Neural progenitor cell (in vitro differentiated cells): Measurements from ENCODE around the gene ELP1. TPM values are rescaled to one million over a fixed set of nuclear protein-coding genes. Genes with fewer than 3 reads are reported as not detected.
A peak's percentile ranks its signal among the peaks of the same experiment; 100 is the strongest.

Experiments
- DNase-seq: peaks from one replicate; pipeline ENCODE4 v3.0.0-alpha.2; 2016; ENCODE audit warnings: low spot score
- H2AFZ ChIP-seq: fragments of 200-600 bp; sonication (generic); replicated peaks from 2 replicates; pipeline ENCODE4 v1.6.1; 2016; ENCODE audit warnings: antibody characterized with exemption
- H3F3A ChIP-seq: fragments of 200-600 bp; sonication (generic); 2 replicates; pipeline ENCODE4 v1.6.1; 2016; ENCODE audit warnings: antibody characterized with exemption, low read depth
- H3K27ac ChIP-seq: fragments of 200-600 bp; sonication (generic); 2 replicates; pipeline ENCODE4 v1.5.1; 2016; ENCODE audit warnings: mild to moderate bottlenecking
- H3K27me3 ChIP-seq: fragments of 200-600 bp; sonication (generic); 2 replicates; pipeline ENCODE4 v1.6.1; 2016; ENCODE audit warnings: mild to moderate bottlenecking, moderate library complexity
- H3K36me3 ChIP-seq: fragments of 200-600 bp; sonication (generic); 2 replicates; pipeline ENCODE4 v1.5.1; 2016
- H3K4me1 ChIP-seq: fragments of 200-600 bp; sonication (generic); 2 replicates; pipeline ENCODE4 v1.6.1; 2016; ENCODE audit warnings: mixed run types
- H3K4me2 ChIP-seq: fragments of 200-600 bp; sonication (generic); 2 replicates; pipeline ENCODE4 v1.6.1; 2016
- H3K4me3 ChIP-seq: fragments of 200-600 bp; sonication (generic); 2 replicates; pipeline ENCODE4 v1.5.1; 2016
- H3K79me2 ChIP-seq: fragments of 200-600 bp; sonication (generic); 2 replicates; pipeline ENCODE4 v1.6.1; 2016; ENCODE audit warnings: low read depth
- H3K9ac ChIP-seq: fragments of 200-600 bp; sonication (generic); 2 replicates; pipeline ENCODE4 v1.6.1; 2016
- H3K9me3 ChIP-seq: fragments of 200-600 bp; sonication (generic); 2 replicates; pipeline ENCODE4 v1.5.1; 2016; ENCODE audit warnings: low read depth
- H4K20me1 ChIP-seq: fragments of 200-600 bp; sonication (generic); 2 replicates; pipeline ENCODE4 v1.6.1; 2016; ENCODE audit warnings: low read depth
- H3K27ac Mint-ChIP-seq: 3 replicates; pipeline ENCODE4 v1.8.0; 2021; ENCODE audit warnings: mixed read lengths
- H3K27me3 Mint-ChIP-seq: 2 replicates; pipeline ENCODE4 v1.8.0; 2022; ENCODE audit warnings: low read depth, mild to moderate bottlenecking, inconsistent platforms, moderate library complexity, mixed read lengths; ENCODE audit not compliant: insufficient read depth
- H3K36me3 Mint-ChIP-seq: 3 replicates; pipeline ENCODE4 v1.8.0; 2021; ENCODE audit warnings: mixed read lengths
- H3K4me1 Mint-ChIP-seq: 3 replicates; pipeline ENCODE4 v1.8.0; 2021; ENCODE audit warnings: mixed read lengths
- H3K4me3 Mint-ChIP-seq: 3 replicates; pipeline ENCODE4 v1.8.0; 2021; ENCODE audit warnings: mild to moderate bottlenecking, moderate library complexity, mixed read lengths
- H3K9me3 Mint-ChIP-seq: 3 replicates; pipeline ENCODE4 v1.8.0; 2020; ENCODE audit warnings: mixed read lengths
- EZH2 ChIP-seq: fragments of 200-600 bp; sonication (generic); IDR thresholded peaks from 2 replicates; pipeline ENCODE4 v1.6.1; 2017; ENCODE audit warnings: antibody characterized with exemption, mild to moderate bottlenecking, moderate library complexity
- EZH2phosphoT487 ChIP-seq: fragments of 200-600 bp; sonication (generic); IDR thresholded peaks from 2 replicates; pipeline ENCODE4 v1.6.1; 2017; ENCODE audit warnings: antibody characterized with exemption
- total RNA-seq: library from RNA; depleted of rRNA; stranded (reverse); fragments of >200 nt; gene quantifications from 2 replicates; pipeline ENCODE4 v1.2.3, GENCODE V29; 2015; ENCODE audit warnings: low replicate concordance
- TF ChIP-seq, protein P1 (sequence below): fragments of 200-600 bp; sonication (generic); IDR thresholded peaks from 2 replicates; pipeline ENCODE4 v1.5.1; 2017; ENCODE audit warnings: antibody characterized with exemption, mild to moderate bottlenecking

ELP1 gene
- total RNA-seq, 1 donor from 2014 or later = 97.2 TPM

DNA sequence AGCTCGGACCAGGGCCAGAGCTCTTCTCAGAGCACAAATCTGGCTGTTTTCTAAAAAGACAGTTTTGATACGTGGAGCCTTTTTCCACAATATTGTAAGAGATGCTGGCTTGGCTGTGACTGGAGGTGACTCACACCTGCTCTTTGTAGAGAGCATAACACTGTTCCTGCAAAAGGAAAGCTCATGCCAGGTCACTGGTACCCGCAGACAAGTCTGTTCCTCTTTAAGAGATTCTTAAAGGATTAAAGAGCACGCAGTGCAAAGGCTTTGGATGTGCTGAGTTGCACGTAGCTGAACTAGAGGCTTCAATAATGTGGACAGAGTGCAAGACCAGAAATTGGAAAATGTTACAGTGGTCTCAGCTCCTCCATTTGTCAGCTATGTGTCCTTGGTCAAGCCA, 97.1 kb downstream of the ELP1 start:
- H3K79me2 ChIP-seq = no peaks in the 10 kb centered on the region
- H3K4me3 ChIP-seq = no peak overlapping the region
- H3K4me1 Mint-ChIP-seq = peaks cover 12% of the 10 kb centered on the region
- H2AFZ ChIP-seq = no peak overlapping the region
- H3K4me1 ChIP-seq = peaks cover 14% of the 10 kb centered on the region
- H3K36me3 ChIP-seq = no peaks in the 10 kb centered on the region
- H3K4me2 ChIP-seq = peak overlapping the region; percentile 50
- no peaks in the 10 kb centered on the region for H3K9me3 Mint-ChIP-seq
- DNase-seq = peak; percentile 11
- no peak overlapping the region for H3K4me3 Mint-ChIP-seq
- no peaks in the 10 kb centered on the region for H4K20me1 ChIP-seq
- TF ChIP-seq EZH2 (no peak), EZH2phosphoT487 (no peak)
- TF ChIP-seq, protein P1, sequence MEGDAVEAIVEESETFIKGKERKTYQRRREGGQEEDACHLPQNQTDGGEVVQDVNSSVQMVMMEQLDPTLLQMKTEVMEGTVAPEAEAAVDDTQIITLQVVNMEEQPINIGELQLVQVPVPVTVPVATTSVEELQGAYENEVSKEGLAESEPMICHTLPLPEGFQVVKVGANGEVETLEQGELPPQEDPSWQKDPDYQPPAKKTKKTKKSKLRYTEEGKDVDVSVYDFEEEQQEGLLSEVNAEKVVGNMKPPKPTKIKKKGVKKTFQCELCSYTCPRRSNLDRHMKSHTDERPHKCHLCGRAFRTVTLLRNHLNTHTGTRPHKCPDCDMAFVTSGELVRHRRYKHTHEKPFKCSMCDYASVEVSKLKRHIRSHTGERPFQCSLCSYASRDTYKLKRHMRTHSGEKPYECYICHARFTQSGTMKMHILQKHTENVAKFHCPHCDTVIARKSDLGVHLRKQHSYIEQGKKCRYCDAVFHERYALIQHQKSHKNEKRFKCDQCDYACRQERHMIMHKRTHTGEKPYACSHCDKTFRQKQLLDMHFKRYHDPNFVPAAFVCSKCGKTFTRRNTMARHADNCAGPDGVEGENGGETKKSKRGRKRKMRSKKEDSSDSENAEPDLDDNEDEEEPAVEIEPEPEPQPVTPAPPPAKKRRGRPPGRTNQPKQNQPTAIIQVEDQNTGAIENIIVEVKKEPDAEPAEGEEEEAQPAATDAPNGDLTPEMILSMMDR = no peak
- no peak overlapping the region for H3K9ac ChIP-seq
- H3K9me3 ChIP-seq = no peaks in the 10 kb centered on the region
- H3K27me3 Mint-ChIP-seq = peaks cover 3% of the 10 kb centered on the region
- H3K27ac Mint-ChIP-seq = no peak overlapping the region
- no peaks in the 10 kb centered on the region for H3F3A ChIP-seq
- H3K27ac ChIP-seq = no peak overlapping the region
- H3K36me3 Mint-ChIP-seq = no peaks in the 10 kb centered on the region
- H3K27me3 ChIP-seq = no peaks in the 10 kb centered on the region

DNA sequence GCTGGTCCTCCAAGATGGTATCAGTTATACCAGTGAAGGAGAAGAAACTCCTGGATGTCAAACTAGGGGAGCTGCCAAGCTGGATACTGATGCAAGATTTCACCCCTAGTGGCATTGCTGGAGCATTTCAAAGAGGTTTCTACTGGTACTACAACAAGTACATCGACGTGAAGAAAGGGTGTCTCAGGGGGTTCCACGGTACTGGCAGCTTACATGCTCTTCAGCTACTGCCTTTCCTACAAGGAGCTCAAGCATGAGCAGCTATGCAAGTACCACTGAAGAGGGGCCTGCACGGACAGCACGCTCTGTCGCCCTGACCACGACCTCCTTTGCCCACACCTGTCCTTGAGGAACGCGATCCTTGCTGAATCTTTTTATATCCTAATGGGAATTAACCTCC, 97.6 kb downstream of the ELP1 start:
- DNase-seq = no peak
- Histone ChIP-seq H2AFZ (no peak overlapping the region), H3F3A (no peaks in the 10 kb centered on the region), H3K36me3 (no peaks in the 10 kb centered on the region), H3K4me3 (no peak overlapping the region), H3K9me3 (no peaks in the 10 kb centered on the region), H3K79me2 (no peaks in the 10 kb centered on the region), H3K27ac (no peak overlapping the region), H3K4me2 (peak overlapping the region; percentile 50), H3K9ac (no peak overlapping the region), H3K27me3 (no peaks in the 10 kb centered on the region), H3K4me1 (peaks cover 14% of the 10 kb centered on the region), H4K20me1 (no peaks in the 10 kb centered on the region)
- peaks cover 12% of the 10 kb centered on the region for H3K4me1 Mint-ChIP-seq
- no peaks in the 10 kb centered on the region for H3K9me3 Mint-ChIP-seq
- TF ChIP-seq EZH2phosphoT487 (no peak), EZH2 (no peak)
- TF ChIP-seq, protein P1 = no peak
- no peak overlapping the region for H3K4me3 Mint-ChIP-seq
- peaks cover 3% of the 10 kb centered on the region for H3K27me3 Mint-ChIP-seq
- H3K36me3 Mint-ChIP-seq = no peaks in the 10 kb centered on the region
- no peak overlapping the region for H3K27ac Mint-ChIP-seq

DNA sequence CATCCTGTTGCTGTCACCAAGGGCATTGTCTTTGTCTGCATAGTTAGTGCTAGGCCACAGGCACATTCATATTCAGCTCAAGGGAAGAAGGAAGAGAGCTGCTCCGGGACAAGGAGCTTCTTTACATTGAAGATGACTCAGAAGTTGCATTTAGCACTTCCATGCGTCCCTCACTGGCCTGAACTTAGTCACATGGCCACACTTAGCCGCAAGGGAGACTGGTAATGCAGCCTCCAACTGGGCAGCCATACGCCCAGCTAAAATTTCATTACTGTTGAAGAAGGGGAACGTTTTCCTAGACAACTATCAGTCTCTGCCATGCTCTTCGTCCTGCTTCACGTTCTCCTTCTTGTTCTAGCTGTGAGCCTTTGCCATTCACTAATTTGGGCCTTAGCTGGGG, 98.1 kb downstream of the ELP1 start:
- no peak overlapping the region for H3K4me2 ChIP-seq
- H3K9me3 Mint-ChIP-seq = no peaks in the 10 kb centered on the region
- peaks cover 3% of the 10 kb centered on the region for H3K27me3 Mint-ChIP-seq
- H3K27ac Mint-ChIP-seq = no peak overlapping the region
- no peak for TF ChIP-seq EZH2
- no peak for TF ChIP-seq EZH2phosphoT487
- TF ChIP-seq, protein P1 = no peak
- no peak overlapping the region for H3K9ac ChIP-seq
- H3K36me3 Mint-ChIP-seq = no peaks in the 10 kb centered on the region
- H3K36me3 ChIP-seq = no peaks in the 10 kb centered on the region
- peaks cover 14% of the 10 kb centered on the region for H3K4me1 ChIP-seq
- no peak overlapping the region for H3K4me3 Mint-ChIP-seq
- no peaks in the 10 kb centered on the region for H3K79me2 ChIP-seq
- no peaks in the 10 kb centered on the region for H3K27me3 ChIP-seq
- no peak overlapping the region for H3K4me3 ChIP-seq
- no peak overlapping the region for H2AFZ ChIP-seq
- no peaks in the 10 kb centered on the region for H3F3A ChIP-seq
- H3K4me1 Mint-ChIP-seq = peaks cover 12% of the 10 kb centered on the region
- H4K20me1 ChIP-seq = no peaks in the 10 kb centered on the region
- no peaks in the 10 kb centered on the region for H3K9me3 ChIP-seq
- DNase-seq = no peak
- no peak overlapping the region for H3K27ac ChIP-seq
